Measurements from ENCODE around the gene RNH1.
"Not testable (repeated sequence)": the region's sequence is repeated elsewhere in the genome, so short reads cannot be mapped to it uniquely, and the experiment has no call there.

The RNH1 gene

GRCh38 chr11:516918-517685 lies 10.1 kb upstream of the RNH1 start:
- not testable (repeated sequence) for DNase-seq

DNA sequence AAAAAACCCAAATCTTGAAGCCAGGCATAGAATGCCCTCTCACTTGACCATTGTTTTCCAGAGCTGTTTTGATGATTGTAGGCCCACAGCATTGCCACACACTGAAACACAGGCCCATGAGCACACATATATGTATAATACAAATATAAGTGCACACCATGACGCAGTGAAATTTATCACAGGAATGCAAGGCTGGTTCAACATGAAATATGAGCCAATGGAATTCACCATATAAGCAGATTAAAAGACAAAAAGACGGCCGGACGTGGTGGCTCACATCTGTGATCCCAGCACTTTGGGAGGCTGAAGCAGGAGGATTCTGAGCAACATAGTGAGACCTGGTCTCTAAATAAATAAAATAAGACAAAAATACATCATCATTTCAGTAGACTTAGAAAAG lies 9.4 kb upstream of the RNH1 start:
- no peak for DNase-seq

- no peak for DNase-seq
These were observed 8.1 kb upstream of the RNH1 start for GRCh38 chr11:515131-515530.

GRCh38 chr11:514606-515005 lies 7.6 kb upstream of the RNH1 start:
- DNase-seq, result no peak

GRCh38 chr11:512761-513595 lies 5.9 kb upstream of the RNH1 start:
- DNase-seq, result no peak

DNA sequence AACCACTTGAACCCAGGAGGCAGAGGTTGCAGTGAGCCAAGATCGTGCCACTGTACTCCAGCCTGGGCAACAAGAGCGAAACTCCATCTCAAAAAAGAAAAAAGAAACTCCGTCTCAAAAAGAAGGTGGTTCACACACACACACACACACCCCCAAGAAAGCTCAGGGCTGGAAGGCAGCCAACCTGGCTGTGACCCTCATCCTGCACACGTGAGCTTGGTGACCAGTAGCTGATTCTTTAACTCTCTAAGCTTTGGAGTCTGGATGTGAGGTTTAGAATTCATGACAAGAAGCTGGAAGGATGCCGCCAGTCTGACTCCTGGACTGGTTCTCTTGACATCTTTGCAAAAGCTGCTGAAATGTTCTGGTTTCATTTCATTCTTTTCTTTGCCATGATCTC lies 1.9 kb upstream of the RNH1 start:
- no peak for DNase-seq

DNA sequence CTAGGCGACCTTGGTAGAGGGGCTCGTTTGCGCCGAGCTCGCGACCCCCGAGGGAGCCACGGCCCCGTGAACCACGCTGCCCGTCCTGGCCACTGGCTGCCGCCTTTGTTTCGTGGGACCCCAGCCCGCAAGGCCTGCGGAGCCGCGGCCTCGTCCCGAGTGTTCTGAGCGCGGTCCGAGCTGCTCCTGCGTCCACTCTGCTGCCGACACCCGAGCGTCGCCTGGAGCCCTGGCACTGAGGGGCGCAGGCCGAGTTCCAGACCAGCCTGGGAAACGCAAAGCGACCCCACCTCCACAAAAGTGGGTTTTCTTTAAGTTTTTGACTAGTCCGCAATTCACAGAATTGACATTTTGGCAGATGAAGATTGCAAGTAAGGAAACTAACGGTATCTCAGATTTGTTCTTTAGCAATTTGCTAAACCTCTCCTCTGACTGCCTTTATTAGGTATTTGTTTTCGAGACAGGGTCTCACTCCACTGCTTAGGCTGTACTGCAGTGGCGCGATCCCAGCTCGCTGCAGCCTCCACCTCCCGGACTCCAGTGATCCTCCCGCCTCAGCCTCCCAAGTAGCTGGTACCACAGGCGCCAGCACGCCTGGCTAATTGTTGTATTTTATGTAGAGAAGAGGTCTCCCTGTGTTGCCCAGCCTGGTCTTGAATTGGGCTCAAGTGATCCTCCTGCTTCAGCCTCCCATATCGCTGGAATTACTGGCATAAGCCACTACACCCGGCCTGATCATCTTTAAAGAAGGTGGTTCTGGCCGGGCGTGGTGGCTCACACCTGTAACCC lies 879 bp upstream of the RNH1 start:
- no peak for DNase-seq

- peak; percentile 97 for DNase-seq
These were observed 626 bp downstream of the RNH1 start for GRCh38 chr11:506238-506994.

- no peak for DNase-seq
These were observed 2.1 kb downstream of the RNH1 start for GRCh38 chr11:504994-505344.

- DNase-seq, result no peak
These were observed 2.7 kb downstream of the RNH1 start for GRCh38 chr11:504053-504993.

DNA sequence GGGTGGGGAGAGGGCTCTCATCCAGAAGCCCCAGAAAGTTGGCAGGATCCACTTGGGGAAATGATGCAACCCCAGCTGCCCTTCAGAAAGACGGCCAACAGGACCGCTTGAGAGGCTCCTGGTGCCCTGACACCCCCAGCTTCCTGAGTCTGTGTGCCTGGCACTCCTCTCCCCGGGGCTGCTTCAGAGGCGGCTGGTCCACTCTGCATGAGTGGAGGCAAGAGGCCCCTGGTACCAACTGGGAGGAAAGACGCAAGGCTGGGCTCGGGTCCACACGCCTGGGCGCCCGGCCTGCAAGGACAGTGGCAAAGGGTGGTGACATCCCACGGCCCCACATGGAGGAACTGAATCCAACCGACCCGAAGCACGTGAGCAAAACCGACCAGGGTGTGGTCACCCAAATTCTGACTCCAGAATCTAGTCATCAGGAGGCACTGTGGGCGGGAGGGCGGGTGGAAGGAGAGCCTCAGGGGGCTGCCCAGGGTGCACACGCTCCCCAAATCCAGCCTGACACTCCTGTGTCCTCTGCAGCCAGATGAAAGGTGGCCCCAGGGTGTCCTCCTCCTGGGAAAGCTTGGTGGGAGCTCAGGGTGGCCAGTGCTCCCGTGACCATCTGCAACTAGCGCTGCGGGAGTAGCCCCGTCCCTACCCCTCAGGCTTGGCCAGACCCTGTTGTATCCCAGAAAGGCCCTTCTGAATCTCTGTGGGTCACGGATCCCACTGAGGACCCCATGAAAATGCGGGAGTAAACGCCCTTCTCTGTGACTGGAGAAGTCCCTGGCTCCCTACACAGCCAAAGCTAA lies 3.7 kb downstream of the RNH1 start:
- DNase-seq, result peak; percentile 30 to 61

DNA sequence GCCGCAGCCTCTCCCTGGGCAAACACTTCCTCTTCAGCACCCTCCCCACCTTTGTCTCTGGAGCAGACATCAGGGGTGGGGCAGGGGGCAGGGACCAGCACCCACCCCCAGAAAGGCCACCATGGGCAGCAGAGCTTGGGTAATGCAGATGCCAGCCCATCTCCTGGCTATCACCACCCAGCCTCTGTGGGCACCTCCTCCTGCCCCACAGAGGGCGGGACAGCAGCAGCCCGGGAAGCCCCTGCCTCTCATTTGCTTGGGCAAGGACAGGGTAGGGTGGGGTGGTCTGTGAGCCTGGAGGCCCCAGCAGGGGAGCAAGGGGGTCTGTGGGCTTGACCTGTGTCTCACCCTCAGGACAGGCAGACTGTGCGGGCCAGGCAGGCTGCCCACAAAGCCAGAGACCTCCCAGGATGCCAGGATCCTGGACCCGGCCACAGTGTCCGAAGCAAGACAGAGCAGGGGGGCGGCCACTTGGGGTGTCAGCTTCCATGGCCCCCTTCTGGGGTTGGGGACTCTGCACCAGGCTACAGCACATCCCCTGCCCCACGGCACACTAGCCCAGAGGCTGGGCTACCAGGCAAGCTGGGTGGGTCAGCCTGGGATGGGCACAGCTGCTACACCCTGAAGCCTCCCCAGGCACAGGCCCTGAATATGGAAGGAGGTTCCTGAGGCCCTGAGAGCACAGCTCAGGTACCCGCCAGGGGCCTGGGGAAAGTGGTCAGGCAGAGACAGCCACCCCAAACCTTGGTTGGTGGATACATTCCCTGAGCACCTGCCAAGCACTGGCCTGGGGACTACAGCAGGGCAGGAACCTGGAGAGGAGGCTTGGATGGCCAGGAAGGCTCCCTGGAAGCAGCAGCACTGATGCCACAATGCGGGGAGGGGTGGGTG lies 4.5 kb downstream of the RNH1 start:
- DNase-seq, result no peak

GRCh38 chr11:501683-502287 lies 5.3 kb downstream of the RNH1 start:
- DNase-seq, result no peak

- no peak for DNase-seq
These were observed 5.9 kb downstream of the RNH1 start for GRCh38 chr11:501001-501682.

DNA sequence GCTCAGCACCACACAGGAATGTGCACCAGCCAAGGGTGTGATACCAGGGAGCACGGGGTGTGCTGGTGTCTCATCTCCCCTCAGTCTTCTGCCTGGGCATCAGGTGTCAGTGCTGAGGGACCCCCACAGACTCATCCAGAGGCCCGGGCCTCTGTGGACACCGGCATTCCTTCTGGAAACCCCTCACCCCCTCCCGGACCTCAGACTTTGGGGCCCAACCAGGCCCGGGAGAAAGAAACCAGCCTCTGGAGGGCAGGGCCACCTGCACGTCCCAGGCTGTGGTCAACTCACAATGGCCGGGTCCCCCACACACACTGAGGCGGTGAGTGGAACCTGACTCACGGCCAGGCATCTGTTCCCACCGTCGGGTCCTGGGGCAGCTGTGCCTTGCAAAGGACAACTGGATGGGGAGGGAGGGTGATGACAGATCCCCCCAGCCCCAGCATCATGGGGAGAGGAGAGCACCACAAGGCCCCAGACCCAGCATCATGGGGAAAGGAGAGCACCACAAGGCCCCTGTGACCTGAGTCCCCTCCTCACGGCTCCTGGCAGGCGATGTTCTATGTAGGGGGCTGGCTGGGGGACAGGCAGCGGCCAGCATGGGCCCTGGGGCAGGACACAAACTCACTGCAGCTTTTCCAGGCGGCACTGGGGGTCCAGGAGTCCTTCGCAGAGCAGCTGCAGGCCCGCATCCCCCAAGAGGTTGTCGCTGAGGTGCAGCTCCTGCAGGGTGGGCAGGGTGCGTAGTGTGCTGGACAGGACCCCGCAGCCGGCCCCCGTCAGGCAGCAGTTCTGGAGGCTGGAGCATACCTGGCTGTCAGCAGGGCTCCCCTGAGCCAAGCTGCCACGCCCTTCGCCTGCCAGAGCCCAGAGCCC lies 7.6 kb downstream of the RNH1 start:
- no peak for DNase-seq

GRCh38 chr11:498297-499181 lies 8.5 kb downstream of the RNH1 start:
- DNase-seq, result no peak
